GM21423 (cell line): ENCODE results near the gene NARF.
"Not testable (repeated sequence)": the region's sequence is repeated elsewhere in the genome, so short reads cannot be mapped to it uniquely, and the experiment has no call there.

Experiments used
- ATAC-seq: cut with Tn5 transposase; IDR thresholded peaks from one replicate; pipeline ENCODE4 v1.9.1; 2021; ENCODE audit warnings: mild to moderate bottlenecking, moderate library complexity; ENCODE audit not compliant: unreplicated experiment

Gene NARF

GRCh38 chr17:82458179-82458884 is at the start of gene NARF:
TSS of gene NARF (plus strand) at chr17:82458741. CDS start at chr17:82458804, 63 bp downstream.
- ATAC-seq, result peak; percentile 94

- ATAC-seq, result no peak
These were observed 49.6 kb upstream of the NARF start for GRCh38 chr17:82408938-82409318.

- ATAC-seq, result no peak
These were observed 48.4 kb upstream of the NARF start for GRCh38 chr17:82410014-82410716.

- no peak for ATAC-seq
These were observed 47.0 kb upstream of the NARF start for GRCh38 chr17:82411396-82412053.

- not testable (repeated sequence) for ATAC-seq
These were observed 46.5 kb upstream of the NARF start for GRCh38 chr17:82412081-82412480.

GRCh38 chr17:82412535-82413520 is 45.7 kb upstream of the NARF start:
- no peak for ATAC-seq

- no peak for ATAC-seq
These were observed 43.8 kb upstream of the NARF start for GRCh38 chr17:82414548-82415281.

- ATAC-seq, result no peak
These were observed 43.2 kb upstream of the NARF start for GRCh38 chr17:82415336-82415735.

GRCh38 chr17:82415786-82416185 is 42.8 kb upstream of the NARF start:
- ATAC-seq, result no peak

GRCh38 chr17:82416264-82416663 is 42.3 kb upstream of the NARF start:
- no peak for ATAC-seq

GRCh38 chr17:82416771-82417170 is 41.8 kb upstream of the NARF start:
- ATAC-seq, result no peak

- peak; percentile 81 for ATAC-seq
These were observed 40.2 kb upstream of the NARF start, which contains the start of the genes HEXD and OGFOD3 for GRCh38 chr17:82418001-82418986. TSS of gene HEXD (plus strand) at chr17:82418347. CDS start at chr17:82419800, 1,453 bp downstream. TSS of gene OGFOD3 (minus strand) at chr17:82418586. CDS start at chr17:82418485, 101 bp downstream.

GRCh38 chr17:82419540-82419939 is 39.0 kb upstream of the NARF start:
- ATAC-seq, result no peak

GRCh38 chr17:82424001-82424862 is 34.3 kb upstream of the NARF start:
- ATAC-seq, result no peak

- ATAC-seq, result no peak
These were observed 33.7 kb upstream of the NARF start for GRCh38 chr17:82424863-82425159.

- ATAC-seq, result no peak
These were observed 30.0 kb upstream of the NARF start for GRCh38 chr17:82428546-82428945.

- no peak for ATAC-seq
These were observed 28.7 kb upstream of the NARF start for GRCh38 chr17:82429824-82430223.

GRCh38 chr17:82432017-82432416 is 26.5 kb upstream of the NARF start:
- no peak for ATAC-seq
